IMR-90 (cell line): ENCODE measurements around the gene CHPF2. TPM values are rescaled to one million over a fixed set of nuclear protein-coding genes. Genes with fewer than 3 reads are reported as not detected.

Experiments used
- ATAC-seq: fragments of 200-7000 bp; cut with Tn5 transposase; 2 replicates; pipeline ENCODE4 v1.9.1; 2020; ENCODE audit warnings: low read depth, mild to moderate bottlenecking, moderate library complexity
- BruUV-seq: library from RNA; stranded (reverse); fragments of 400-500 nt; replicated peaks from 2 replicates; lab custom pipeline; 2021; lab: Mats Ljungman, UMichigan
- CTCF ChIA-PET: fragments of 300-600 bp; formaldehyde crosslinking; extraction: SDS; loops from one replicate; lab custom pipeline; 2021; ENCODE audit warnings: antibody characterized with exemption; lab: Yijun Ruan, JAX
- POLR2A ChIA-PET: fragments of 300-600 bp; sonication (Branson Sonifier 250); formaldehyde crosslinking; loops from one replicate; lab custom pipeline; 2022; ENCODE audit warnings: antibody characterized with exemption; ENCODE audit not compliant: unreplicated experiment; lab: Charles Lee
- DNase-seq: peaks from one replicate; pipeline ENCODE4 v3.0.0; 2013
- H2AFZ ChIP-seq: replicated peaks from 2 replicates; pipeline ENCODE3; 2013; ENCODE audit warnings: low read length, mild to moderate bottlenecking; ENCODE audit not compliant: poor library complexity
- H2AK5ac ChIP-seq: 2 replicates; pipeline ENCODE4 v1.6.1; 2013; ENCODE audit warnings: low read depth, low read length, inconsistent platforms
- H2AK9ac ChIP-seq: replicated peaks from 2 replicates; pipeline ENCODE3; 2013; ENCODE audit warnings: mild to moderate bottlenecking, low read depth, low read length, moderate library complexity; ENCODE audit not compliant: poor library complexity
- H2BK120ac ChIP-seq: 2 replicates; pipeline ENCODE4 v1.6.1; 2013; ENCODE audit warnings: low read depth, low read length, inconsistent platforms
- H2BK15ac ChIP-seq: 3 replicates; pipeline ENCODE4 v1.6.1; 2013; ENCODE audit warnings: low read depth, low read length, inconsistent platforms
- H2BK20ac ChIP-seq: 2 replicates; pipeline ENCODE4 v1.6.1; 2013; ENCODE audit warnings: low read depth, mild to moderate bottlenecking, inconsistent platforms, low read length, moderate library complexity
- H2BK5ac ChIP-seq: 2 replicates; pipeline ENCODE4 v1.6.1; 2013; ENCODE audit warnings: mild to moderate bottlenecking, low read depth, low read length, inconsistent platforms; ENCODE audit not compliant: poor library complexity, severe bottlenecking
- H3K14ac ChIP-seq: replicated peaks from 2 replicates; pipeline ENCODE4 v1.6.1; 2013; ENCODE audit warnings: low read depth, low read length, inconsistent platforms
- H3K18ac ChIP-seq: 2 replicates; pipeline ENCODE4 v1.6.1; 2013; ENCODE audit warnings: low read depth, low read length, control low read depth
- H3K23ac ChIP-seq: 2 replicates; pipeline ENCODE4 v1.6.1; 2013; ENCODE audit warnings: low read depth, low read length, inconsistent platforms
- H3K27ac ChIP-seq: 2 replicates; pipeline ENCODE4 v1.5.1; 2013; ENCODE audit warnings: mild to moderate bottlenecking, control low read depth, low read length; ENCODE audit not compliant: insufficient read depth
- H3K27me3 ChIP-seq: 2 replicates; pipeline ENCODE4 v1.6.1; 2013; ENCODE audit warnings: low read length; ENCODE audit not compliant: control insufficient read depth, insufficient read depth
- H3K36me3 ChIP-seq: 2 replicates; pipeline ENCODE4 v1.6.1; 2013; ENCODE audit warnings: low read length, mixed read lengths; ENCODE audit not compliant: control insufficient read depth, insufficient read depth
- H3K4ac ChIP-seq: 2 replicates; pipeline ENCODE4 v1.6.1; 2013; ENCODE audit warnings: low read depth, low read length, inconsistent platforms
- H3K4me1 ChIP-seq: 2 replicates; pipeline ENCODE4 v1.6.1; 2013; ENCODE audit warnings: low read length, mixed read lengths; ENCODE audit not compliant: control insufficient read depth, insufficient read depth
- H3K4me2 ChIP-seq: 2 replicates; pipeline ENCODE4 v1.6.1; 2013; ENCODE audit warnings: low read depth, mild to moderate bottlenecking, control low read depth, low read length, moderate library complexity
- H3K4me3 ChIP-seq: 2 replicates; pipeline ENCODE4 v1.5.1; 2013; ENCODE audit warnings: low read depth, mild to moderate bottlenecking, control low read depth, low read length, moderate library complexity; ENCODE audit not compliant: insufficient read depth
- H3K56ac ChIP-seq: 2 replicates; pipeline ENCODE4 v1.6.1; 2013; ENCODE audit warnings: low read length, inconsistent platforms; ENCODE audit not compliant: insufficient read depth; ENCODE audit errors: extremely low read depth
- H3K79me1 ChIP-seq, 2 experiments: 2 replicates each; pipeline ENCODE4 v1.6.1; 2013; ENCODE audit warnings: low read length in 2 of 2, inconsistent platforms in 1 of 2, low read depth in 1 of 2
- H3K9ac ChIP-seq: 2 replicates; pipeline ENCODE4 v1.6.1; 2013; ENCODE audit warnings: low read depth, low read length, control low read depth
- H3K9me1 ChIP-seq: 2 replicates; pipeline ENCODE4 v1.6.1; 2013; ENCODE audit warnings: low read length, inconsistent platforms; ENCODE audit not compliant: insufficient read depth
- H3K9me3 ChIP-seq: 2 replicates; pipeline ENCODE4 v1.6.1; 2013; ENCODE audit warnings: low read length; ENCODE audit not compliant: control insufficient read depth, insufficient read depth
- H4K20me1 ChIP-seq: 2 replicates; pipeline ENCODE4 v1.6.1; 2013; ENCODE audit warnings: low read length, inconsistent platforms; ENCODE audit not compliant: insufficient read depth
- H4K5ac ChIP-seq: 2 replicates; pipeline ENCODE4 v1.6.1; 2013; ENCODE audit warnings: mild to moderate bottlenecking, low read depth, low read length, control low read depth
- H4K8ac ChIP-seq, 2 experiments: 2 replicates each; pipeline ENCODE4 v1.6.1; 2013; ENCODE audit warnings: low read depth in 2 of 2, low read length in 2 of 2, control low read depth in 1 of 2, inconsistent platforms in 1 of 2
- H4K91ac ChIP-seq: 2 replicates; pipeline ENCODE4 v1.6.1; 2013; ENCODE audit warnings: low read depth, low read length, inconsistent platforms; ENCODE audit not compliant: insufficient read depth
- BHLHE40 ChIP-seq: fragments of 150-350 bp; IDR thresholded peaks from 2 replicates; pipeline ENCODE4 v1.6.1; 2016; ENCODE audit warnings: mild to moderate bottlenecking, low read depth, low read length
- CEBPB ChIP-seq: IDR thresholded peaks from 2 replicates; pipeline ENCODE4 v1.6.1; 2012; ENCODE audit warnings: low read depth, low read length, improper control_type of control experiment
- CHD1 ChIP-seq: IDR thresholded peaks from 2 replicates; pipeline ENCODE4 v1.6.1; 2012; ENCODE audit warnings: low read depth, low read length, improper control_type of control experiment
- MAFK ChIP-seq: IDR thresholded peaks from 2 replicates; pipeline ENCODE4 v1.6.1; 2012; ENCODE audit warnings: low read depth, low read length, improper control_type of control experiment
- MAZ ChIP-seq: IDR thresholded peaks from 2 replicates; pipeline ENCODE4 v1.6.1; 2012; ENCODE audit warnings: low read depth, mild to moderate bottlenecking, low read length, improper control_type of control experiment, moderate library complexity, borderline replicate concordance
- MXI1 ChIP-seq: IDR thresholded peaks from 2 replicates; pipeline ENCODE4 v1.6.1; 2012; ENCODE audit warnings: low read depth, mild to moderate bottlenecking, low read length, moderate library complexity, borderline replicate concordance
- NFE2L2 ChIP-seq: fragments of 150-350 bp; IDR thresholded peaks from 2 replicates; pipeline ENCODE4 v1.6.1; 2016; ENCODE audit warnings: low read depth, mild to moderate bottlenecking, low read length
- POLR2A ChIP-seq: IDR thresholded peaks from 2 replicates; pipeline ENCODE4 v1.6.1; 2012; ENCODE audit warnings: mild to moderate bottlenecking, low read depth, low read length
- RAD21 ChIP-seq: IDR thresholded peaks from 2 replicates; pipeline ENCODE4 v1.6.1; 2012; ENCODE audit warnings: low read length, improper control_type of control experiment
- RCOR1 ChIP-seq: IDR thresholded peaks from 2 replicates; pipeline ENCODE4 v1.6.1; 2012; ENCODE audit warnings: mild to moderate bottlenecking, low read length, improper control_type of control experiment; ENCODE audit not compliant: insufficient replicate concordance
- RFX5 ChIP-seq: IDR thresholded peaks from 2 replicates; pipeline ENCODE4 v1.8.0; 2012; ENCODE audit warnings: low read depth, mild to moderate bottlenecking, low read length, moderate library complexity
- SMC3 ChIP-seq: fragments of 150-350 bp; IDR thresholded peaks from 2 replicates; pipeline ENCODE4 v1.6.1; 2016; ENCODE audit warnings: low read depth, mild to moderate bottlenecking, antibody characterized with exemption, low read length, moderate library complexity
- WGBS, 2 experiments: methylation state at CpG; one replicate each; pipeline versions ENCODE4 v1.1.5 to v1.1.7; 2013; ENCODE audit warnings: missing lambda C conversion rate in 2 of 2; ENCODE audit not compliant: insufficient read length in 1 of 2; ENCODE audit errors: extremely low coverage in 2 of 2; 5-methylcytosine and 5-hydroxymethylcytosine counted together
- dilution Hi-C: fragments of 300-500 bp; cut with HindIII; formaldehyde crosslinking; loops from one replicate; pipeline ENCODE4 v1.14.3; 2018; ENCODE audit warnings: low sequenced_read_pairs; ENCODE audit not compliant: unreplicated experiment
- in situ Hi-C: fragments of 300-500 bp; cut with MboI; formaldehyde crosslinking; loops from 3 replicates; pipeline ENCODE4 v1.14.3; 2019; ENCODE audit warnings: low sequenced_read_pairs, inconsistent platforms, mixed read lengths
- intact Hi-C: fragments of 100-400 bp; cut with micrococcal nuclease; formaldehyde crosslinking; loops from 2 replicates; pipeline ENCODE4 v1.10.0; 2022
- polyA plus RNA-seq, 3 experiments: library from polyadenylated mRNA; depleted of rRNA; stranded (reverse); fragments of >200 nt; gene quantifications; 2 replicates each; pipeline ENCODE4 v1.2.3, GENCODE V29; 2012; ENCODE audit warnings: low replicate concordance in 1 of 3
- total RNA-seq: library from RNA; depleted of rRNA; stranded (reverse); fragments of >200 nt; gene quantifications from 2 replicates; pipeline ENCODE4 v1.2.3, GENCODE V29; 2012
- TF ChIP-seq, protein P1 (sequence below): fragments of 150-350 bp; IDR thresholded peaks from 2 replicates; pipeline ENCODE4 v1.6.1; 2017; ENCODE audit warnings: mild to moderate bottlenecking, antibody characterized with exemption, low read length, low read depth
- TF ChIP-seq, protein P2 (sequence below): fragments of 150-350 bp; IDR thresholded peaks from 2 replicates; pipeline ENCODE4 v1.6.1; 2016; ENCODE audit warnings: low read depth, mild to moderate bottlenecking, low read length, moderate library complexity, borderline replicate concordance

Gene CHPF2
- total and polyA plus RNA-seq, 2 of the 4 experiments (the other 2 are of a cell fraction) = 26.2 to 77.0 TPM

DNA sequence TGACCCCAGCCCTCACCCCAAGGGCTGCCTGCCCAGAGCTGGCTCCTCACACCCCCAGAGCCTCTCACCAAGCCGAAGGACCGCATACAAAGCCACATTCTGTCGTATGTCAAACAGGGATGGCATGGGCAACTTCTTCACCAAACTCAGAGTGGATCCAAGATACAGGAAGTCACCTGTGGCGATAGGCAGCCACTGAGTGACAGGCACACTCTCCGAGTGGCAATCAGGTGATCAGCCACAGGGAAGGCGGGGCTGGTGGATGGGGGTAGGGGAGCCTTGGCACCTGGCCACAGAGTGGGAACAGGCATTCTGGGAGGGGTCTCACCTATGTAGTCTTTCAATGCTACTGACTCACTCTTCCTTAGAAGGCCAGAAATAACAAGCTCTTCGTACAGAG, 38.1 kb upstream of the CHPF2 start:
- H4K91ac ChIP-seq = no peak overlapping the region
- H3K79me1 ChIP-seq = no peaks in the 10 kb centered on the region
- H4K8ac ChIP-seq = no peak overlapping the region
- H2BK5ac ChIP-seq = no peak overlapping the region
- no peak overlapping the region for H3K18ac ChIP-seq
- H3K4me1 ChIP-seq = no peaks in the 10 kb centered on the region
- ATAC-seq (no peak), DNase-seq (no peak)
- no peaks in the 10 kb centered on the region for H4K20me1 ChIP-seq
- no peak overlapping the region for H3K56ac ChIP-seq
- in situ Hi-C loops = no loop called here
- H3K27ac ChIP-seq = no peak overlapping the region
- no peak overlapping the region for H3K23ac ChIP-seq
- no peaks in the 10 kb centered on the region for H3K9me1 ChIP-seq
- WGBS, 2 experiments = 61% methylated on average over 3 of the region's 7 CpGs; no CpG with 5 or more reads in 1 of the 2 experiments
- intact Hi-C loops = no loop called here
- H2AK5ac ChIP-seq = no peak overlapping the region
- no peak overlapping the region for H2BK15ac ChIP-seq
- H3K36me3 ChIP-seq = no peaks in the 10 kb centered on the region
- peaks cover 90% of the 10 kb centered on the region for H3K27me3 ChIP-seq
- dilution Hi-C loops = no loop called here
- no peaks in the 10 kb centered on the region for H3K9me3 ChIP-seq
- H3K9ac ChIP-seq = no peak overlapping the region
- no peak overlapping the region for H4K5ac ChIP-seq
- BruUV-seq = no TSS peak
- H3K4me2 ChIP-seq = no peak overlapping the region
- H2AK9ac ChIP-seq = no peak overlapping the region
- no peak overlapping the region for H2BK120ac ChIP-seq
- no peak overlapping the region for H3K4me3 ChIP-seq
- TF ChIP-seq RFX5 (no peak), MAZ (no peak), CEBPB (no peak), RCOR1 (no peak), MXI1 (no peak), NFE2L2 (no peak), RAD21 (no peak), POLR2A (no peak), CHD1 (no peak), MAFK (no peak), BHLHE40 (no peak), SMC3 (no peak)
- TF ChIP-seq, protein P1, sequence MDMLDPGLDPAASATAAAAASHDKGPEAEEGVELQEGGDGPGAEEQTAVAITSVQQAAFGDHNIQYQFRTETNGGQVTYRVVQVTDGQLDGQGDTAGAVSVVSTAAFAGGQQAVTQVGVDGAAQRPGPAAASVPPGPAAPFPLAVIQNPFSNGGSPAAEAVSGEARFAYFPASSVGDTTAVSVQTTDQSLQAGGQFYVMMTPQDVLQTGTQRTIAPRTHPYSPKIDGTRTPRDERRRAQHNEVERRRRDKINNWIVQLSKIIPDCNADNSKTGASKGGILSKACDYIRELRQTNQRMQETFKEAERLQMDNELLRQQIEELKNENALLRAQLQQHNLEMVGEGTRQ = no peak
- TF ChIP-seq, protein P2, sequence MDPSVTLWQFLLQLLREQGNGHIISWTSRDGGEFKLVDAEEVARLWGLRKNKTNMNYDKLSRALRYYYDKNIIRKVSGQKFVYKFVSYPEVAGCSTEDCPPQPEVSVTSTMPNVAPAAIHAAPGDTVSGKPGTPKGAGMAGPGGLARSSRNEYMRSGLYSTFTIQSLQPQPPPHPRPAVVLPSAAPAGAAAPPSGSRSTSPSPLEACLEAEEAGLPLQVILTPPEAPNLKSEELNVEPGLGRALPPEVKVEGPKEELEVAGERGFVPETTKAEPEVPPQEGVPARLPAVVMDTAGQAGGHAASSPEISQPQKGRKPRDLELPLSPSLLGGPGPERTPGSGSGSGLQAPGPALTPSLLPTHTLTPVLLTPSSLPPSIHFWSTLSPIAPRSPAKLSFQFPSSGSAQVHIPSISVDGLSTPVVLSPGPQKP = no peak
- ChIA-PET POLR2A (no interaction called here), CTCF (no interaction called here)
- H3K4ac ChIP-seq = no peak overlapping the region
- no peak overlapping the region for H3K14ac ChIP-seq
- H2AFZ ChIP-seq = no peak overlapping the region
- H2BK20ac ChIP-seq = no peak overlapping the region
